HepG2 (cell line): ENCODE measurements around the gene TMEM127. TPM values are rescaled to one million over a fixed set of nuclear protein-coding genes. Genes with fewer than 3 reads are reported as not detected.

Source experiments
- GFI1 ChIP-seq: sonication (generic); formaldehyde crosslinking; IDR thresholded peaks from 2 replicates; pipeline ENCODE4 v1.5.0; 2020; ENCODE audit warnings: missing genetic modification reagents, mild to moderate bottlenecking, borderline replicate concordance
- HOXA3 ChIP-seq: sonication (generic); formaldehyde crosslinking; IDR thresholded peaks from 2 replicates; pipeline ENCODE4 v1.5.0; 2020; ENCODE audit warnings: missing genetic modification reagents
- MED13 ChIP-seq: sonication (generic); formaldehyde crosslinking; IDR thresholded peaks from 2 replicates; pipeline ENCODE4 v1.5.0; 2020; ENCODE audit warnings: missing genetic modification reagents
- MIXL1 ChIP-seq: IDR thresholded peaks from 2 replicates; pipeline ENCODE4 v1.6.1; 2016
- MXD4 ChIP-seq: IDR thresholded peaks from 2 replicates; pipeline ENCODE4 v1.6.1; 2016; ENCODE audit warnings: mild to moderate bottlenecking, missing biosample characterization, missing genetic modification reagents
- RARA ChIP-seq: IDR thresholded peaks from 2 replicates; pipeline ENCODE4 v1.6.1; 2016; ENCODE audit warnings: missing genetic modification reagents, missing compliant biosample characterization
- SNAPC4 ChIP-seq: sonication (generic); formaldehyde crosslinking; IDR thresholded peaks from 2 replicates; pipeline ENCODE4 v1.4.0; 2020; ENCODE audit warnings: mild to moderate bottlenecking, missing genetic modification reagents
- THYN1 ChIP-seq: sonication (generic); formaldehyde crosslinking; IDR thresholded peaks from 2 replicates; pipeline ENCODE4 v1.8.1; 2023; ENCODE audit warnings: low read depth, mild to moderate bottlenecking, moderate library complexity, missing genetic modification reagents, borderline replicate concordance
- ZBTB10 ChIP-seq: sonication (generic); formaldehyde crosslinking; IDR thresholded peaks from 2 replicates; pipeline ENCODE4 v1.4.0; 2020; ENCODE audit warnings: missing genetic modification reagents, borderline replicate concordance
- ZBTB7A ChIP-seq: sonication (generic); formaldehyde crosslinking; IDR thresholded peaks from 2 replicates; pipeline ENCODE4 v1.8.0; 2022; ENCODE audit warnings: mild to moderate bottlenecking, missing genetic modification reagents
- ZNF232 ChIP-seq: sonication (generic); formaldehyde crosslinking; IDR thresholded peaks from 2 replicates; pipeline ENCODE4 v1.4.0; 2020; ENCODE audit warnings: missing genetic modification reagents, borderline replicate concordance
- ZNF543 ChIP-seq: sonication (generic); formaldehyde crosslinking; IDR thresholded peaks from 2 replicates; pipeline ENCODE4 v1.4.0; 2020; ENCODE audit warnings: mild to moderate bottlenecking, missing genetic modification reagents
- ZNF644 ChIP-seq: IDR thresholded peaks from 2 replicates; pipeline ENCODE4 v1.6.1; 2016; ENCODE audit warnings: low read depth
- polyA plus RNA-seq, 8 experiments: library from polyadenylated mRNA; depleted of rRNA in 3 of 8; stranded (reverse) in 7 of 8; unstranded in 1 of 8; fragments of >200 nt; fragmentation: Illumina TruSeq in 4 of 8; extraction: Trizol in 4 of 8; gene quantifications; 2 replicates each; pipeline versions ENCODE4 v1.2.1 to v1.2.3, GENCODE V29; 2011 to 2016; ENCODE audit warnings: low read depth in 4 of 8, missing spikeins in 1 of 8, mixed read lengths in 1 of 8; ENCODE audit not compliant: insufficient read depth in 1 of 8
- total RNA-seq, 5 experiments: library from RNA; depleted of rRNA; stranded (reverse); fragments of >200 nt; fragmentation: Illumina TruSeq; extraction: Trizol; gene quantifications; 2 replicates each; pipeline ENCODE4 v1.2.3, GENCODE V29; 2016; ENCODE audit warnings: low read depth in 1 of 5
- TF ChIP-seq, protein P1 (sequence below): sonication (generic); formaldehyde crosslinking; IDR thresholded peaks from 2 replicates; pipeline ENCODE4 v1.4.0; 2020; ENCODE audit warnings: missing genetic modification reagents

Gene TMEM127
- total and polyA plus RNA-seq, 2 of the 13 experiments (the other 11 are each of a cell fraction or from before 2014, with no cell fraction given): 21.5 to 33.9 TPM

DNA sequence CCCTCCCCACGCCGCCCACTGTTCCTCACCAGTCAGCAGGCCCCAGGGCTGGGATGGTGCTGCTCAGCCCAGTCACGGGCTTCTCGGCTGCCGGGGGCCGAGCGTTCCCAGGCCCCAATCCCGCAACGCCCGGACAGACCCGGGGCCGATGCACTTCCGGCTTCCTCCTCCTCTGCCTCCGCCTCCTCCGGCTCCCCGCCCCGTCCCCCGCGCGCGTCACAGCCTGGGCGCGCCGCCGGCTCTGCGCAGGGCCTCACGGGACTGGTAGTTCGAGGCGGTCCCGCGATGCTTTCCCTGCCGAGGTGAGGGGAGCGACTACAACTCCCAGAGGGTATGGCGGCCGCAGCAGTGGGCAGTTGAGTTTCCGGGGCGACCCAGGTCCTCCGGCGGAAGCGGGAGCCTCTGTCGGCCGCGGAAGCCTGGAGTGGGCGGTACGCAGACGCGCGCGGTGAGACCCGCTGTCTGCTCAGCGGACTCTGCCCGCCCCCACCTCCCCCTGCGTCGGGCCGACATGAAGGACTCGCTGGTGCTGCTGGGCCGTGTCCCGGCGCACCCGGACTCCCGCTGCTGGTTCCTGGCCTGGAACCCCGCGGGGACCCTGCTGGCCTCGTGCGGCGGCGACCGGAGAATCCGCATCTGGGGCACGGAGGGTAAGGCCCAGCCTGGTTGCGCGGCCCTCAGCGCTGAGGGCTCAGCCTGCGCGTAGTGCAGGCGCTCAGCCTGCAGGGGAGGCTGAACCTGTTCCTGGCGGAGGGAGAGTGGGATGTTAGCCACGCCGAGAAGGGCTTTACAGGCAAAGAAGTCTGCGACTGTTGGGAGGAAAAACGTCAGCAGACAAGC lies at the start of gene TMEM127, which contains the start of gene CIAO1 (continued):
- TF ChIP-seq, protein P1, sequence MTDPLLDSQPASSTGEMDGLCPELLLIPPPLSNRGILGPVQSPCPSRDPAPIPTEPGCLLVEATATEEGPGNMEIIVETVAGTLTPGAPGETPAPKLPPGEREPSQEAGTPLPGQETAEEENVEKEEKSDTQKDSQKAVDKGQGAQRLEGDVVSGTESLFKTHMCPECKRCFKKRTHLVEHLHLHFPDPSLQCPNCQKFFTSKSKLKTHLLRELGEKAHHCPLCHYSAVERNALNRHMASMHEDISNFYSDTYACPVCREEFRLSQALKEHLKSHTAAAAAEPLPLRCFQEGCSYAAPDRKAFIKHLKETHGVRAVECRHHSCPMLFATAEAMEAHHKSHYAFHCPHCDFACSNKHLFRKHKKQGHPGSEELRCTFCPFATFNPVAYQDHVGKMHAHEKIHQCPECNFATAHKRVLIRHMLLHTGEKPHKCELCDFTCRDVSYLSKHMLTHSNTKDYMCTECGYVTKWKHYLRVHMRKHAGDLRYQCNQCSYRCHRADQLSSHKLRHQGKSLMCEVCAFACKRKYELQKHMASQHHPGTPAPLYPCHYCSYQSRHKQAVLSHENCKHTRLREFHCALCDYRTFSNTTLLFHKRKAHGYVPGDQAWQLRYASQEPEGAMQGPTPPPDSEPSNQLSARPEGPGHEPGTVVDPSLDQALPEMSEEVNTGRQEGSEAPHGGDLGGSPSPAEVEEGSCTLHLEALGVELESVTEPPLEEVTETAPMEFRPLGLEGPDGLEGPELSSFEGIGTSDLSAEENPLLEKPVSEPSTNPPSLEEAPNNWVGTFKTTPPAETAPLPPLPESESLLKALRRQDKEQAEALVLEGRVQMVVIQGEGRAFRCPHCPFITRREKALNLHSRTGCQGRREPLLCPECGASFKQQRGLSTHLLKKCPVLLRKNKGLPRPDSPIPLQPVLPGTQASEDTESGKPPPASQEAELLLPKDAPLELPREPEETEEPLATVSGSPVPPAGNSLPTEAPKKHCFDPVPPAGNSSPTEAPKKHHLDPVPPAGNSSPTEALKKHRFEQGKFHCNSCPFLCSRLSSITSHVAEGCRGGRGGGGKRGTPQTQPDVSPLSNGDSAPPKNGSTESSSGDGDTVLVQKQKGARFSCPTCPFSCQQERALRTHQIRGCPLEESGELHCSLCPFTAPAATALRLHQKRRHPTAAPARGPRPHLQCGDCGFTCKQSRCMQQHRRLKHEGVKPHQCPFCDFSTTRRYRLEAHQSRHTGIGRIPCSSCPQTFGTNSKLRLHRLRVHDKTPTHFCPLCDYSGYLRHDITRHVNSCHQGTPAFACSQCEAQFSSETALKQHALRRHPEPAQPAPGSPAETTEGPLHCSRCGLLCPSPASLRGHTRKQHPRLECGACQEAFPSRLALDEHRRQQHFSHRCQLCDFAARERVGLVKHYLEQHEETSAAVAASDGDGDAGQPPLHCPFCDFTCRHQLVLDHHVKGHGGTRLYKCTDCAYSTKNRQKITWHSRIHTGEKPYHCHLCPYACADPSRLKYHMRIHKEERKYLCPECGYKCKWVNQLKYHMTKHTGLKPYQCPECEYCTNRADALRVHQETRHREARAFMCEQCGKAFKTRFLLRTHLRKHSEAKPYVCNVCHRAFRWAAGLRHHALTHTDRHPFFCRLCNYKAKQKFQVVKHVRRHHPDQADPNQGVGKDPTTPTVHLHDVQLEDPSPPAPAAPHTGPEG: peak; percentile 86
- TF ChIP-seq THYN1 (CRISPR knock-in tag) (no peak), ZNF232 (CRISPR knock-in tag) (peak; percentile 70; the same call in 1 of the 2 replicates), GFI1 (CRISPR knock-in tag) (peak; percentile 74; the same call in 1 of the 2 replicates), ZNF543 (peak; percentile 92), ZNF644 (CRISPR knock-in tag) (no peak), ZBTB10 (no peak), SNAPC4 (CRISPR knock-in tag) (peak; percentile 77), MIXL1 (peak; percentile 6; the same call in 1 of the 2 replicates), MXD4 (CRISPR knock-in tag) (peak; percentile 90), HOXA3 (peak; percentile 97), MED13 (CRISPR knock-in tag) (peak; percentile 14; the same call in 1 of the 2 replicates), RARA (CRISPR knock-in tag) (peak; percentile 45), ZBTB7A (CRISPR knock-in tag) (peak; percentile 88)
